Brain microvascular endothelial cell (primary cell): ENCODE data around the gene B4GALT5.
"Not testable (repeated sequence)": the region's sequence is repeated elsewhere in the genome, so short reads cannot be mapped to it uniquely, and the experiment has no call there.

ENCODE experiments used
- DNase-seq: peaks from one replicate; pipeline ENCODE4 v3.0.0-alpha.2; 2020
- H3K27ac ChIP-seq: fragments of 250-450 bp; sonication (Bioruptor Pico); 2 replicates; pipeline ENCODE4 v1.5.1; 2020; ENCODE audit warnings: mild to moderate bottlenecking, moderate library complexity
- H3K27me3 ChIP-seq: fragments of 250-450 bp; sonication (Bioruptor Pico); replicated peaks from 2 replicates; pipeline ENCODE4 v1.5.1; 2020; ENCODE audit warnings: mild to moderate bottlenecking
- H3K36me3 ChIP-seq: fragments of 250-450 bp; sonication (Bioruptor Pico); replicated peaks from 2 replicates; pipeline ENCODE4 v1.5.1; 2020; ENCODE audit warnings: mild to moderate bottlenecking
- H3K4me3 ChIP-seq: 2 replicates; pipeline ENCODE4 v1.5.1; 2011; ENCODE audit warnings: low read depth, mild to moderate bottlenecking, control low read depth, low read length, moderate library complexity
- CTCF ChIP-seq: IDR thresholded peaks from 2 replicates; pipeline ENCODE4 v1.5.1; 2011; ENCODE audit warnings: low read depth, mild to moderate bottlenecking, moderate library complexity, low read length, control low read depth, inconsistent platforms; ENCODE audit errors: missing control alignments
- in situ Hi-C: cut with HindIII; loops from 2 replicates; pipeline ENCODE4 v1.10.0; 2017; ENCODE audit warnings: low sequenced_read_pairs, low pct_ligation_motif_present

The B4GALT5 gene

DNA sequence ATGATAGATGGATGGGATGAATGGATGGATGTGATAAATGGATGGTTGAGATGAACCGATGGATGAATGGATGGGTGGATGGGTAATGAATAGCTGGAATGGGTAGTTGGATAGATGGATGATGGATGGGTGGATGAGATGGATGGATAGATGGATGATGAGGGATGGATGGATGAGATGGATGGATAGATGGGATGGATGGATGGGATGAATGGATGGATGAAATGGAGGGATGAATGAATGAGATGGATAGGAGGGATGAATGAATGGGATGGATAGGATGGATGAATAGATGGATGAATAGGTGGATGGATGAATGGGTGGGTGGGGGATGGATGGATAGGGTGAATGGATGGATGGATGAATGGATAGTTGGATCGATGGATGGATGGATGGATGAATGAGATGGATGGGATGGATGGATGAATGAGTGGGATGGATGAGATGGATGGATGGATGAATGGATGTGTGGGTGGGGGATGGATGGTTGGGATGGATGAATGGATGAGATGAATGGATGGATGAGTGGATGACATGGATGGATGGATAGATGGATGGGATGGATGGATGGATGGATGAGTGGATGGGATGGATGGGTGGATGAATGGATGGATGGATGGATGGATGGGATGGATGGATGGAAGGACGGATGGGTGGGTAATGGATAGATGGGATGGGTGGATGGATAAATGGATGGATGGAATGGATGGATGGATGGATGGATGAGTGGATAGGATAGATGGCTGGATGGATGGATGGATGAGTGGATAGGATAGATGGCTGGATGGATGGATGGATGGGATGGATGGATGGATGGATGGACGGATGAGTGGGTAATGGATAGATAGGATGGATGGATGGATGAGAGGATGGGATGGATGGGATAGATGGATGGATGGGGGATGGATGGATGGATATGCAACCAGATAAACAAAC is 94.3 kb downstream of the B4GALT5 start:
- in situ Hi-C loops, result no loop called here
- TF ChIP-seq CTCF, result no peak
- DNase-seq, result no peak
- no peaks in the 10 kb centered on the region for H3K27me3 ChIP-seq
- no peaks in the 10 kb centered on the region for H3K36me3 ChIP-seq
- no peak overlapping the region for H3K27ac ChIP-seq
- no peak overlapping the region for H3K4me3 ChIP-seq

- in situ Hi-C loops, result no loop called here
- no peak for TF ChIP-seq CTCF
- Histone ChIP-seq H3K4me3 (no peak overlapping the region), H3K27me3 (no peaks in the 10 kb centered on the region), H3K36me3 (no peaks in the 10 kb centered on the region), H3K27ac (no peak overlapping the region)
- DNase-seq, result no peak
Observed at GRCh38 chr20:49618289-49618688, 95.4 kb downstream of the B4GALT5 start.

DNA sequence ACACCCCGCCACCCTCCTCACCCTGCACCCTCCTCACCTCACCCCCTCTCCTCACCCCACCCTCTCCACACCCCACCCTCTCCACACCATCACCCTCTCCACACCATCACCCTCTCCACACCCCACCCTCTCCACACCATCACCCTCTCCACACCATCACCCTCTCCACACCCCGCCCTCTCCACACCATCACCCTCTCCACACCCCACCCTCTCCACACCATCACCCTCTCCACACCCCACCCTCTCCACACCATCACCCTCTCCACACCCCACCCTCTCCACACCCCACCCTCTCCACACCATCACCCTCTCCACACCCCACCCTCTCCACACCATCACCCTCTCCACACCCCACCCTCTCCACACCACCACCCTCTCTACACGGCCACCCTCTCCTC is 96.3 kb downstream of the B4GALT5 start:
- H3K27me3 ChIP-seq, H3K4me3 ChIP-seq, in situ Hi-C loops, DNase-seq, H3K36me3 ChIP-seq, H3K27ac ChIP-seq: not testable (repeated sequence)

DNA sequence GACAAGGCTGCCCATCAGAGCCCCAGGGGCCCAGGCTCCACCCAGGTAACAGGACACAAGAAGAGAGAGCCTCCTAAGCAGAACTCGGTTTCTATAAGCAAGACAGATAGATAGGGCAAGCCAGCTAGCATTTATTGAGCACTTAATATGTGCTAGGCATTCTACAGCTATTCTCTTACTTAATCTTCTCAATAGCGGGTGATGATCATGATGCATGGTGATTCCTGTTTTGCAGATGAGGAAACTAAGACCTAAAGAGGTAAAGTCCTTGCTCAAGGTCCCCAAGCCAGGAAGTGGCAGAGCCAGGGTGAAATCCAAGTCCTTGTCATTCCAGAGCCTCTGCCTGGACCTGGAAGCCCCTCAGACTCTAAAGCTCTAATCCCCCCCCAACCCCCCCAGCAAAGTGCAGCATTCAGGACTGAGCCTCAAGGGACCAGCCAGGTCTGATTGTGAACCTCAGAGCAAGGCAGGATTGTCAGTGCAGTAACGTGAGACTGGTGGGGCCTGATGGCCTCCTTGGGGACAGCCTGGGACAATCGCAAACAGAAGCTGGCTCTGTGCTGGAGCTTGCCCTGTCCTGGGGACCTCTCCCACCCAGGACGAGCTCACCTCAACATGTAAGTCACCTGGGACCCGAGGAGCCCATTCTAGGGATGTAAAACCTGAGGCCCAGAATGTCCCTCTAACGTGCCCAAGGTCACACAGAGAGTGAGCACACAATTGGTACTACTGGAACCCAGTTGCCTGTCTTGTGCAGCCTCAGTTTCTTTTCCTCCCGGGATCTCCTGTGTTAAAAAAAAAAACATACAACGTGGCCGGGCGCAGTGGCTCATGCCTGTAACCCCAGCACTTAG is 97.3 kb downstream of the B4GALT5 start:
- no peak for TF ChIP-seq CTCF
- Histone ChIP-seq H3K27me3 (no peaks in the 10 kb centered on the region), H3K36me3 (no peaks in the 10 kb centered on the region), H3K27ac (no peak overlapping the region), H3K4me3 (no peak overlapping the region)
- DNase-seq, result no peak
- in situ Hi-C loops, result no loop called here

GRCh38 chr20:49615401-49616153 is 98.1 kb downstream of the B4GALT5 start:
- H3K27ac ChIP-seq, result no peak overlapping the region
- in situ Hi-C loops, result no loop called here
- no peak for TF ChIP-seq CTCF
- no peaks in the 10 kb centered on the region for H3K27me3 ChIP-seq
- H3K4me3 ChIP-seq, result no peak overlapping the region
- no peaks in the 10 kb centered on the region for H3K36me3 ChIP-seq
- DNase-seq, result no peak

- in situ Hi-C loops, H3K36me3 ChIP-seq: not testable (repeated sequence)
Observed at GRCh38 chr20:49615051-49615400, 98.7 kb downstream of the B4GALT5 start.

More at GRCh38 chr20:49615051-49615400, 98.7 kb downstream of the B4GALT5 start:
- not testable (repeated sequence) for H3K27me3 ChIP-seq, H3K4me3 ChIP-seq, DNase-seq, H3K27ac ChIP-seq
